ENCODE data around the gene COX17. TPM values are rescaled to one million over a fixed set of nuclear protein-coding genes. Genes with fewer than 3 reads are reported as not detected.

The COX17 gene
- total RNA-seq, 1 donor from 2014 or later, result 54.4 TPM

GRCh38 chr3:119673875-119674274 is 3.3 kb downstream of the COX17 start:
- H3K27me3 ChIP-seq (ENCODE audit: low read depth), result no peaks in the 10 kb centered on the region
- H3K9me3 ChIP-seq, result no peaks in the 10 kb centered on the region
- H3K27ac ChIP-seq, result no peak overlapping the region
- H3K36me3 ChIP-seq, result peaks cover 61% of the 10 kb centered on the region
- no peak for DNase-seq
- no peak for TF ChIP-seq CTCF (IDR thresholded peaks at IDR 0.05)
- intact Hi-C loops (cut with DNase I), result no loop called here
- no peak overlapping the region for H3K4me3 ChIP-seq
- no peak for ATAC-seq
- peaks cover 30% of the 10 kb centered on the region for H3K4me1 ChIP-seq

- Histone ChIP-seq H3K9me3 (no peaks in the 10 kb centered on the region), H3K27ac (no peak overlapping the region), H3K4me1 (peaks cover 25% of the 10 kb centered on the region), H3K27me3 (ENCODE audit: low read depth) (no peaks in the 10 kb centered on the region), H3K4me3 (no peak overlapping the region), H3K36me3 (peaks cover 72% of the 10 kb centered on the region)
- no peak for ATAC-seq
- no peak for DNase-seq
- intact Hi-C loops (cut with DNase I), result no loop called here
- no peak for TF ChIP-seq CTCF (IDR thresholded peaks at IDR 0.05)
Observed at GRCh38 chr3:119672776-119673175, 4.4 kb downstream of the COX17 start.

GRCh38 chr3:119669906-119670570 is 7.2 kb downstream of the COX17 start:
- ATAC-seq, result no peak
- no peak for TF ChIP-seq CTCF (IDR thresholded peaks at IDR 0.05)
- H3K27me3 ChIP-seq (ENCODE audit: low read depth), result no peaks in the 10 kb centered on the region
- no peak overlapping the region for H3K27ac ChIP-seq
- DNase-seq, result no peak
- peaks cover 13% of the 10 kb centered on the region for H3K4me1 ChIP-seq
- no peak overlapping the region for H3K4me3 ChIP-seq
- no peaks in the 10 kb centered on the region for H3K9me3 ChIP-seq
- intact Hi-C loops (cut with DNase I), result no loop called here
- peaks cover 71% of the 10 kb centered on the region for H3K36me3 ChIP-seq

GRCh38 chr3:119665954-119666559 is 11.1 kb downstream of the COX17 start:
- Histone ChIP-seq H3K4me3 (no peak overlapping the region), H3K27me3 (ENCODE audit: low read depth) (no peaks in the 10 kb centered on the region), H3K27ac (no peak overlapping the region), H3K36me3 (peaks cover 31% of the 10 kb centered on the region), H3K4me1 (peaks cover 14% of the 10 kb centered on the region), H3K9me3 (no peaks in the 10 kb centered on the region)
- ATAC-seq (no peak), DNase-seq (no peak)
- intact Hi-C loops (cut with DNase I), result no loop called here
- TF ChIP-seq CTCF (IDR thresholded peaks at IDR 0.05), result no peak

- intact Hi-C loops (cut with DNase I), result no loop called here
- Histone ChIP-seq H3K4me1 (peaks cover 13% of the 10 kb centered on the region), H3K4me3 (no peak overlapping the region), H3K9me3 (no peaks in the 10 kb centered on the region), H3K27ac (no peak overlapping the region), H3K27me3 (ENCODE audit: low read depth) (no peaks in the 10 kb centered on the region), H3K36me3 (peaks cover 22% of the 10 kb centered on the region)
- no peak for TF ChIP-seq CTCF (IDR thresholded peaks at IDR 0.05)
- DNase-seq (no peak), ATAC-seq (no peak)
Observed at GRCh38 chr3:119664850-119665379, 12.3 kb downstream of the COX17 start.

Data from lower lobe of right lung (tissue), 2 donors.